ENCODE results near the gene GIMAP8. TPM values are rescaled to one million over a fixed set of nuclear protein-coding genes. Genes with fewer than 3 reads are reported as not detected.

GIMAP8 gene
- total RNA-seq, 1 experiment from 2014 or later, result not detected

DNA sequence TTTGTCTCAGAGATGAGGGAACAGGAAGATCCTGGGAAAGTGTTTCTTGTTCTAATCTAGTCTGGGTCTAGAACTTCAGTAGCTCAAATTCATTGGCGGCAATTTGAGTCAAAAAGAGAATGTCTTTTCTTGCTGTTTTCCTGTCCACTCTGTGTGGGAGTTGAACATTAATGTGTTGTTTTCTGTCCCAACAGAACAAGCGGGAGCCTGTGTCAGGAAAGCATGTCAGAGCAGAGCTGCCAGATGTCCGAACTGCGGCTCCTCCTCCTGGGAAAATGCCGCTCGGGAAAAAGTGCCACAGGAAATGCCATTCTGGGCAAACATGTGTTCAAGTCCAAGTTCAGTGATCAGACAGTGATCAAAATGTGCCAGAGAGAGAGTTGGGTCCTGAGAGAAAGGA, 16.0 kb downstream of the GIMAP8 start:
- no peaks in the 10 kb centered on the region for H3K4me1 ChIP-seq (ENCODE audit: insufficient read depth, low read length)
- H3K27ac Mint-ChIP-seq, result no peak overlapping the region
- no peak overlapping the region for H2BK20ac ChIP-seq (ENCODE audit: low read depth, low read length, poor library complexity, severe bottlenecking)
- H2BK12ac ChIP-seq (ENCODE audit: insufficient read length, low read depth, low read length), result no peak overlapping the region
- no peak overlapping the region for H3K9ac ChIP-seq (ENCODE audit: extremely low read depth, insufficient read length, low read length)
- H3K23me2 ChIP-seq (ENCODE audit: insufficient read length, low read depth, low read length, poor library complexity, severe bottlenecking), result no peaks in the 10 kb centered on the region
- no peak overlapping the region for H2AK5ac ChIP-seq (ENCODE audit: insufficient read length, low read length)
- H3K4me1 Mint-ChIP-seq, result no peaks in the 10 kb centered on the region; a peak in 1 of 4 replicates
- no peaks in the 10 kb centered on the region for H3K79me2 ChIP-seq (ENCODE audit: insufficient read depth, low read length)
- H3K23ac ChIP-seq (ENCODE audit: insufficient read length, low read depth, low read length), result no peak overlapping the region
- H3K18ac ChIP-seq (ENCODE audit: insufficient read length, low read depth, low read length), result no peak overlapping the region
- no peak overlapping the region for H3K56ac ChIP-seq (ENCODE audit: insufficient read length, low read depth, low read length)
- peaks cover 13 to 14% of the 10 kb centered on the region in 2 experiments; a peak in 3 of 5 replicates for H3K9me3 Mint-ChIP-seq
- no peak overlapping the region for H3T11ph ChIP-seq (ENCODE audit: low read length)
- no peak overlapping the region for H2AFZ ChIP-seq (ENCODE audit: low read length)
- no CpG with 5 or more reads among the region's 6 CpGs for WGBS (ENCODE audit: extremely low coverage, insufficient read length, low lambda C conversion rate)
- no peaks in the 10 kb centered on the region for H3K27me3 ChIP-seq (ENCODE audit: insufficient read depth, low read length)
- DNase-seq, result no peak
- TF ChIP-seq, protein P1, sequence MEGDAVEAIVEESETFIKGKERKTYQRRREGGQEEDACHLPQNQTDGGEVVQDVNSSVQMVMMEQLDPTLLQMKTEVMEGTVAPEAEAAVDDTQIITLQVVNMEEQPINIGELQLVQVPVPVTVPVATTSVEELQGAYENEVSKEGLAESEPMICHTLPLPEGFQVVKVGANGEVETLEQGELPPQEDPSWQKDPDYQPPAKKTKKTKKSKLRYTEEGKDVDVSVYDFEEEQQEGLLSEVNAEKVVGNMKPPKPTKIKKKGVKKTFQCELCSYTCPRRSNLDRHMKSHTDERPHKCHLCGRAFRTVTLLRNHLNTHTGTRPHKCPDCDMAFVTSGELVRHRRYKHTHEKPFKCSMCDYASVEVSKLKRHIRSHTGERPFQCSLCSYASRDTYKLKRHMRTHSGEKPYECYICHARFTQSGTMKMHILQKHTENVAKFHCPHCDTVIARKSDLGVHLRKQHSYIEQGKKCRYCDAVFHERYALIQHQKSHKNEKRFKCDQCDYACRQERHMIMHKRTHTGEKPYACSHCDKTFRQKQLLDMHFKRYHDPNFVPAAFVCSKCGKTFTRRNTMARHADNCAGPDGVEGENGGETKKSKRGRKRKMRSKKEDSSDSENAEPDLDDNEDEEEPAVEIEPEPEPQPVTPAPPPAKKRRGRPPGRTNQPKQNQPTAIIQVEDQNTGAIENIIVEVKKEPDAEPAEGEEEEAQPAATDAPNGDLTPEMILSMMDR (conservative IDR thresholded peaks at IDR 0.05), result no peak
- H3K4me2 ChIP-seq (ENCODE audit: insufficient read depth, insufficient read length, low read length), result no peak overlapping the region
- peaks cover 77% of the 10 kb centered on the region for H3K27me3 Mint-ChIP-seq (ENCODE audit: low read depth)
- no peak overlapping the region for H3K4me3 Mint-ChIP-seq
- H3K14ac ChIP-seq (ENCODE audit: insufficient read depth, low read length), result no peak overlapping the region
- no peak overlapping the region for H2BK120ac ChIP-seq (ENCODE audit: low read depth, low read length, poor library complexity, severe bottlenecking)
- H4K91ac ChIP-seq (ENCODE audit: insufficient read length, low read depth, low read length), result no peak overlapping the region
- no peak overlapping the region for H4K5ac ChIP-seq (ENCODE audit: insufficient read length, low read depth, low read length)
- no peaks in the 10 kb centered on the region for H4K20me1 ChIP-seq (ENCODE audit: control insufficient read depth, insufficient read depth, insufficient read length)
- no peaks in the 10 kb centered on the region for H3K9me3 ChIP-seq (ENCODE audit: control insufficient read depth, low read depth, low read length)
- H3K36me3 Mint-ChIP-seq (ENCODE audit: insufficient read depth in 1 of 3, low read depth in 3 of 3), result no peaks in the 10 kb centered on the region
- H3K79me1 ChIP-seq (ENCODE audit: insufficient read depth, low read depth, low read length, poor library complexity, severe bottlenecking), result no peaks in the 10 kb centered on the region
- no peak overlapping the region for H2BK15ac ChIP-seq (ENCODE audit: low read depth, low read length)
- no peak overlapping the region for H3K27ac ChIP-seq (ENCODE audit: insufficient read length, low read depth, low read length)
- no peak overlapping the region for H2BK5ac ChIP-seq (ENCODE audit: insufficient read length, low read length)
- H3K4ac ChIP-seq (ENCODE audit: low read depth, low read length), result no peak overlapping the region
- H4K8ac ChIP-seq (replicated peaks; ENCODE audit: insufficient read length, low read depth, low read length), result no peak overlapping the region

Data from H9 (cell line).